T-helper 2 cell treated with Interferon-gamma antibody and Interleukin-4, amounts not matched to agents 100 ng/mL and 5 ng/mL, for 36 hours (primary cell): Measurements from ENCODE around the gene KCTD19. TPM values are rescaled to one million over a fixed set of nuclear protein-coding genes. Genes with fewer than 3 reads are reported as not detected.

ENCODE experiments used
- intact Hi-C: fragments of 100-400 bp; cut with micrococcal nuclease; formaldehyde crosslinking; loops from one replicate; pipeline ENCODE4 v1.15.1; 2023
- total RNA-seq: library from RNA; stranded (reverse); gene quantifications from 2 replicates; pipeline ENCODE4 v1.2.3, GENCODE V29; 2022

Gene KCTD19
- total RNA-seq, 1 donor from 2014 or later, result 0.02 TPM

DNA sequence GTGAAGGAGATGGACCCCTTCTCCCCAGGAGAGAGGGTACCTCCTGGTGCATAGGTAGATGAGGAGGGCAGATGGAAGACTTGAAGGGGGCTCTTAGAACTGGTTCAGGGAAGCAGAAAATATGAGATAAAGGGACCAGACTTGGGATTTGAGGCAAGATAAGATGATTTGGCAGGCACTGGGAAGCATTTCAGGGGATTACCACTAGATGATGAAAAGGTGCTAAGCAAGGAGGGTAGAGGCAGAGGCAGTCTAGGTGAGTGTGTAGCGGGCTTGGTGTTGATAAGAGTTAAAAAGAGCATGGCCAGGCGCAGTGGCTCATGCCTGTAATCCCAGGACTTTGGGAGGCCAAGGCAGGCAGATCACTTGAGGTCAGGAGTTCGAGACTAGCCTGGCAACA is 63.3 kb downstream of the KCTD19 start:
- intact Hi-C loops, result loop anchor here (5.0 kb wide), 1 partner anchor 134 kb away; no protein-coding TSS in a partner anchor

- intact Hi-C loops, result loop anchor here (5.0 kb wide), 1 partner anchor 137 kb away; no protein-coding TSS in a partner anchor
These were observed 66.0 kb downstream of the KCTD19 start for GRCh38 chr16:67260426-67261063.

GRCh38 chr16:67259705-67260104 is 66.8 kb downstream of the KCTD19 start:
- intact Hi-C loops, result loop anchor here (5.0 kb wide), 1 partner anchor 138 kb away; no protein-coding TSS in a partner anchor

- intact Hi-C loops, result no loop called here
These were observed 68.2 kb downstream of the KCTD19 start for GRCh38 chr16:67258161-67258835.

- intact Hi-C loops, result no loop called here
These were observed 68.9 kb downstream of the KCTD19 start for GRCh38 chr16:67257486-67258160.

DNA sequence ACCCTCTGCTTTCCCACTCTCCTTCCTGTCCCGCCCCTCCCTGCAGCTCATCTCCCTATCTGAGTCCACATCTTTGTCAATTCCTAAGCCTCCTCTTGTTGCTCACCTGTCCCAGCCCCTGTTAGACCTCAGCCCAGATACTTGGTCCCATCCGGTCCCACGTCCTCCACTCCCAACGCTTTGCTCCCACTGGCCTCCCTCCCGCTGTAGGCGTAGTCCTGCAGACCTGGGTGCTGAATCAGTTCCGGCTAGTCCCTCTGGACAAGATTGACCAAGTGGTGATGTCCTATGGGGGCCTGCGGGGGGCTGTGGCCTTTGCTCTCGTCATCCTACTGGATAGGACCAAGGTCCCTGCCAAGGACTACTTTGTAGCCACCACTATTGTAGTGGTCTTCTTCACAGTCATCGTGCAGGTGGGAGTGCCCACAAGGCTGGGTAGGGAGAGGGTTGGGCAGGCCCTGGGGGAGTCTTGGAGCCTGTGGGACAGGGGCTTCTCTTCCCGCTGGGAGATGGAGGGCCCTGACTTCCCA is 69.8 kb downstream of the KCTD19 start:
- intact Hi-C loops, result no loop called here

- intact Hi-C loops, result no loop called here
These were observed 70.9 kb downstream of the KCTD19 start for GRCh38 chr16:67255553-67256221.

- intact Hi-C loops, result no loop called here
These were observed 71.6 kb downstream of the KCTD19 start for GRCh38 chr16:67254801-67255552.

DNA sequence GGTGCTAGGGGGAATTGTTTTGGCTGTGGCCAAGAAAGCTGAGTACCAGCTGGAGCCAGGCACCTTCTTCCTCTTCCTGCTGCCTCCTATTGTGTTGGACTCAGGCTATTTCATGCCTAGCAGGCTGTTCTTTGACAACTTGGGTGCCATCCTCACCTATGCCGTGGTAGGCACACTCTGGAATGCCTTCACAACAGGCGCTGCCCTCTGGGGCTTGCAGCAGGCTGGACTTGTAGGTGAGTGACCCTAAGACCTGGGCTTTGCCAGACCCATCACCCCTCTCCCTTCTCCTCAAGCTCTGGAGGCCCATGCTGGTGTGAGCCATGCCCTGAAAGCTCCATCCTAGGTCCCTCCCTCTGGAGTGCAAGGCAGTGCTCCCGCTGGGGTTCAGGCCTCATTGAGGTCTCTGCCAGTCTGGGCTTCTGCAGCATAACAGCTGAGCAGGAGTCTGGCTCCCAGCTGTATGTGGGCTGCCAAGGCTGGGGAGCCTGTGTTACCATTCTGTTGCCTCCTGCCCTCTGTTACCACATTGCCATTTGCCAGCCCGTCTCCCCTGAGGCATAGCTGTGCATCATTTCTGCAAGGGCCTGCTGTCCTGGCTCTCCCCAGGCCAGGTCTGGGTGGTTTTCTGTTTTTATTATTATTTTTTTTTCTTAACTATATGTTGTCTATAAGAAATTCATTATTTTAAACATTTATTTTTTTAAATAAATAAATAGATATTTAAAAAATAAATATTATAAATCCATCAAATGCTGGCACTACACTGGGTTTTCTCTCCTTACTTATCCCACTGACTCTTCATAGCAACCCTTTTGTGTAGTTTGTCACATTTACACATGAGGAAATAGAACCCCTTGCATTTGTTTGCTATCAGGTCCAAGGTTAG is 73.7 kb downstream of the KCTD19 start:
- intact Hi-C loops, result no loop called here

GRCh38 chr16:67250045-67250327 is 76.6 kb downstream of the KCTD19 start:
- intact Hi-C loops, result no loop called here

DNA sequence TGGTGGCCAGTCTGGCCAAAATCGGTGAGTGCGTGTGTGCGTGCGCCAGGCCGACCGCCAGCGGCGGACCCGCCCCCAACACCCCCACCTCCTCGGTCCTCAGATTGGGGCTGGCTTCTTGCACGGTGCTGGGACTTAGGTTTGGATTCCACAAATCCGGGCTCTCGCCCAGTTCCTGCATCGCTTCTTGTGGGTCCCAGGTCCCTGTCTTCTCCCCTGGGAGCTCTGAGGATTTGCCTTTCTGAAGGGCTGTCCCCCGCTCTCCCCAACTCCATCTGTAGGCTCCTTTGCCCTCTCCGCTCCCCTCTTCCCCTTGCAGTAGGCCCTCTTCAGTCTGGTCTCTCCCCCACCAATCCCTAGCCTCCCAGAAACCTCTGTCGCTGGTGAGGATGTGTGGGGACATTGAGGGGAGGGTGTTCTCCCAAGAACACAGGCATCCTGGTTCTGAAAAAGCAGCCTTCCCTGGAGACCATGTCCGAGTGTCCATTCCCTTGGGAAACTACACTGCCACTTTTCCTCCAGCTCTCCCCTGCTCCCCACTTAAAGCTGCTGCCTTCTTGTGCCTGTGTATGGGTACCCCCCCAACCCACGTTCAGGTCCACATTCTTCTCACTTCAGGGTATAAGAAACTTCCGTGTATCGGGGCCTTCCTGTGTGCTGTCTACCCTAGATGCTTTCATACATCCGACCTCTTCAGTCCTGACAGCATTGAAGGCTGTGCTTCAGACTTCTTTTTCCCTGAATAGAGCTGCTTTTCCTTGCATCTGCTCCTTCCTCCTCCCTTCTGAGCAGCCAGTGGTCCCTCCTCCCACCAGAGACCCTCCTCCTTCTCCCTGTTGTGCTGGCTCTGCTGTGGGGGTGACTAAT is 77.1 kb downstream of the KCTD19 start:
- intact Hi-C loops, result loop anchor here (5.0 to 10.0 kb wide), 2 partner anchors 92 to 415 kb away; partner anchors contain the start of genes ACD, C16orf86, ENKD1 and FBXL8

GRCh38 chr16:67248401-67249177 is 78.0 kb downstream of the KCTD19 start, which contains the start of gene SLC9A5:
SLC9A5 (plus strand) TSS chr16:67248979; CDS start chr16:67249015, 36 bp downstream.
- intact Hi-C loops, result loop anchor here (5.0 to 10.0 kb wide), 2 partner anchors 91 to 416 kb away; partner anchors contain the start of genes ACD, C16orf86, ENKD1 and FBXL8

GRCh38 chr16:67248073-67248400 is 78.5 kb downstream of the KCTD19 start:
- intact Hi-C loops, result loop anchor here (5.0 to 10.0 kb wide), 2 partner anchors 91 to 417 kb away; partner anchors contain the start of genes ACD, C16orf86, ENKD1 and FBXL8

GRCh38 chr16:67247192-67248072 is 79.1 kb downstream of the KCTD19 start, which contains the start of gene FHOD1:
FHOD1 (minus strand) TSS chr16:67247481; CDS start chr16:67247410, 71 bp downstream.
- intact Hi-C loops, result loop anchor here (1.0 to 10.0 kb wide), 7 partner anchors 11 to 417 kb away; partner anchors contain the start of genes ACD, C16orf86, CBFB and ENKD1

DNA sequence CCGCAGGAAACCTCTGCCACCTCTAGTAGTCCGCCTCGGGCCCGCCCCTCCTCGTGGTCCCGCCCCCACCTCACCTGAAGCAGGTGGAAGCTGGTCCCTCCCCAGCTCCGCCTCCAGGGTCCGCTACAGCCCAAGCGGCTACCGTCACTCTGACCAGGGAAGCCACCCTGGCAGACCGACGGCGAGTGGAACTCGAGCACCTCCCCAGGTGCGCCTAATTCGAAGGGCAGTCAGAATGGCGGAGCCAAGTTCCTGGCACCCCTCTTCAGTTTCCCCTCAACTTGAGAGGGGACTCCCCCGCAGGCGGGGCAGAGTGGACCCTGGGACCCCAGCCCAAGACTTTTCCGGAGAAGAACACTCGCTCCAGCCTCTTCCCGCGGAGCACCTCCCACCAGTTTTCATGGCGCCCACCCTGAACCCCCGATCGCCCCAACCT is 79.8 kb downstream of the KCTD19 start:
- intact Hi-C loops, result loop anchor here (1.0 to 10.0 kb wide), 7 partner anchors 10 to 418 kb away; partner anchors contain the start of genes ACD, C16orf86, CBFB and ENKD1

DNA sequence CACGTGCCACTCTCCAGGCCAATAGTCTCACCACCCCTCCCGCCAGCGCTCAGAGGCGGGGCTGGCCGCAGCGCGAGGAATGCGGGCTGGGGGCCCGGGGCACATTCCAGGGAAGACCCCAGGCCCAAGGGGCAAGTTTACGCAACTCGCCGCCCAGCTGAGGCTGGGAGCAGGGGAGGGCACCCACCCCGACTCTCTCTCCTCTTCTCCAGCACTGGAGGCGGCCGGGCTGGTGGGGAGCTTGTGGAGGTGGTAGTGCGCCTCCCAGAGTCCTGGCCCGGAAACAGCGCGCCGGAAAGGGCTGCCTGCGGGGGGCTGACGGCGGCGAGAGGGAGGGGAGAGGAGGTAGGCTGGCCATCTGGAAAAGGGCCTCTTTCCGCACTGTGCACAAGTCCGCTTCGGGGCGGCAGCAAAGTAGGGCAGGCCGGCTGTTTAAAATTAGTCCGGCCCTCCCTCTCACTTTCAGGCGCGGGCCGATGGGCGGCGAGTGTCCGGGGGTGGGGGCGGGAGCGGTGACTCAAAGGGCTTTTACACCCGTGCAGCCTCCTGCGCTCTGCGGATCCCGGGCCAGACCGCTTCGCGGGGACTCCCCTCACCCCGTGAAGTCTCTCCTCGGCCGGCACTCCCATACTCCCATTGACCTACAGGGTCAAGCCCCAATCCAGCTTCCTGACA is 80.3 kb downstream of the KCTD19 start:
- intact Hi-C loops, result loop anchor here (2.0 to 10.0 kb wide), 4 partner anchors 61 to 419 kb away; partner anchors contain the start of genes ACD, C16orf86, CBFB and ENKD1
